ENCODE measurements around the gene PALM3.
"Not testable (repeated sequence)": the region's sequence is repeated elsewhere in the genome, so short reads cannot be mapped to it uniquely, and the experiment has no call there.

The PALM3 gene

GRCh38 chr19:14026652-14027192, 35.2 kb downstream of the PALM3 start:
- not testable (repeated sequence) for H3K27me3 Mint-ChIP-seq; H3K27ac Mint-ChIP-seq; DNase-seq; ATAC-seq (replicated peaks); H3K4me3 Mint-ChIP-seq; H3K9me3 Mint-ChIP-seq
- H3K36me3 Mint-ChIP-seq (ENCODE audit: insufficient read depth), result peaks cover 19% of the 10 kb centered on the region
- peaks cover 17 to 25% of the 10 kb centered on the region in 2 donors for H3K4me1 Mint-ChIP-seq (ENCODE audit: low read depth in 2 of 2)

GRCh38 chr19:14023404-14024235, 38.3 kb downstream of the PALM3 start:
- Mint-ChIP-seq H3K27ac (no peak overlapping the region), H3K9me3 (no peaks in the 10 kb centered on the region)
- no peak for ATAC-seq (replicated peaks)

GRCh38 chr19:14022469-14022868, 39.4 kb downstream of the PALM3 start:
- Mint-ChIP-seq H3K27ac (no peak overlapping the region), H3K9me3 (no peaks in the 10 kb centered on the region)
- no peak for ATAC-seq (replicated peaks)

More at GRCh38 chr19:14023404-14024235, 38.3 kb downstream of the PALM3 start:
- H3K4me1 Mint-ChIP-seq (ENCODE audit: low read depth in 2 of 2), result peaks cover under 1 to 9% of the 10 kb centered on the region in 2 donors
- no peaks in the 10 kb centered on the region for H3K27me3 Mint-ChIP-seq
- H3K36me3 Mint-ChIP-seq (ENCODE audit: insufficient read depth), result peaks cover 7% of the 10 kb centered on the region
- no peak overlapping the region for H3K4me3 Mint-ChIP-seq
- DNase-seq, result no peak

GRCh38 chr19:14021474-14021873, 40.4 kb downstream of the PALM3 start:
- Mint-ChIP-seq H3K4me1 (ENCODE audit: low read depth in 2 of 2) (peaks cover 3 to 4% of the 10 kb centered on the region in 2 donors), H3K27ac (no peak overlapping the region), H3K9me3 (no peaks in the 10 kb centered on the region), H3K36me3 (ENCODE audit: insufficient read depth) (peaks cover 7% of the 10 kb centered on the region), H3K4me3 (no peak overlapping the region), H3K27me3 (no peaks in the 10 kb centered on the region)
- no peak for DNase-seq
- ATAC-seq (replicated peaks), result no peak

More at GRCh38 chr19:14022469-14022868, 39.4 kb downstream of the PALM3 start:
- no peak overlapping the region for H3K4me3 Mint-ChIP-seq
- peaks cover 3 to 4% of the 10 kb centered on the region in 2 donors for H3K4me1 Mint-ChIP-seq (ENCODE audit: low read depth in 2 of 2)
- DNase-seq, result no peak
- H3K36me3 Mint-ChIP-seq (ENCODE audit: insufficient read depth), result peaks cover 7% of the 10 kb centered on the region
- no peaks in the 10 kb centered on the region for H3K27me3 Mint-ChIP-seq

GRCh38 chr19:14019739-14020138, 42.1 kb downstream of the PALM3 start:
- not testable (repeated sequence) for H3K36me3 Mint-ChIP-seq (ENCODE audit: insufficient read depth); DNase-seq; H3K4me1 Mint-ChIP-seq (ENCODE audit: low read depth in 2 of 2); H3K9me3 Mint-ChIP-seq; ATAC-seq (replicated peaks); H3K27ac Mint-ChIP-seq; H3K27me3 Mint-ChIP-seq; H3K4me3 Mint-ChIP-seq

- Mint-ChIP-seq H3K27me3 (no peaks in the 10 kb centered on the region), H3K36me3 (ENCODE audit: insufficient read depth) (no peaks in the 10 kb centered on the region), H3K4me3 (no peak overlapping the region), H3K9me3 (no peaks in the 10 kb centered on the region), H3K4me1 (ENCODE audit: low read depth in 2 of 2) (peaks cover 4 to 7% of the 10 kb centered on the region in 2 donors), H3K27ac (no peak overlapping the region)
- DNase-seq (no peak), ATAC-seq (replicated peaks) (no peak)
These were observed 42.8 kb downstream of the PALM3 start for GRCh38 chr19:14019100-14019499.

GRCh38 chr19:14015524-14016035, 46.3 kb downstream of the PALM3 start:
- no peak for DNase-seq
- peak overlapping the region in 1 of 2 donors; percentile 65 for H3K27ac Mint-ChIP-seq
- peak overlapping the region in 1 of 2 donors; percentile 48 for H3K4me3 Mint-ChIP-seq
- ATAC-seq (replicated peaks), result peak; percentile 50
- no peaks in the 10 kb centered on the region for H3K36me3 Mint-ChIP-seq (ENCODE audit: insufficient read depth)
- H3K27me3 Mint-ChIP-seq, result no peaks in the 10 kb centered on the region
- no peaks in the 10 kb centered on the region for H3K9me3 Mint-ChIP-seq
- peaks cover 0 to 7% of the 10 kb centered on the region in 2 donors for H3K4me1 Mint-ChIP-seq (ENCODE audit: low read depth in 2 of 2)

- H3K36me3 Mint-ChIP-seq (ENCODE audit: insufficient read depth), result peaks cover 8% of the 10 kb centered on the region
- no peak for ATAC-seq (replicated peaks)
- H3K4me1 Mint-ChIP-seq (ENCODE audit: low read depth in 2 of 2), result peaks cover 5 to 10% of the 10 kb centered on the region in 2 donors
- no peak for DNase-seq
- H3K27me3 Mint-ChIP-seq, result no peaks in the 10 kb centered on the region
- no peak overlapping the region for H3K27ac Mint-ChIP-seq
- H3K4me3 Mint-ChIP-seq, result no peak overlapping the region
- no peaks in the 10 kb centered on the region for H3K9me3 Mint-ChIP-seq
These were observed 49.4 kb downstream of the PALM3 start for GRCh38 chr19:14012378-14012915.

- ATAC-seq (replicated peaks) (no peak), DNase-seq (no peak)
- Mint-ChIP-seq H3K9me3 (no peaks in the 10 kb centered on the region), H3K4me1 (ENCODE audit: low read depth in 2 of 2) (peaks cover 33 to 34% of the 10 kb centered on the region in 2 donors), H3K27ac (peak overlapping the region; percentile 100), H3K27me3 (no peaks in the 10 kb centered on the region), H3K36me3 (ENCODE audit: insufficient read depth) (peaks cover 36% of the 10 kb centered on the region), H3K4me3 (peak overlapping the region; percentile 85 to 90)
These were observed 54.9 kb downstream of the PALM3 start for GRCh38 chr19:14006766-14007562.

- ATAC-seq (replicated peaks) (peak; percentile 70), DNase-seq (peak; percentile 100)
- H3K36me3 Mint-ChIP-seq (ENCODE audit: insufficient read depth), result peaks cover 40% of the 10 kb centered on the region
- peak within 1 kb of the TSS; percentile 85 to 90 for H3K4me3 Mint-ChIP-seq
- no peaks in the 10 kb centered on the region for H3K9me3 Mint-ChIP-seq
- peaks cover 34% of the 10 kb centered on the region in 2 donors for H3K4me1 Mint-ChIP-seq (ENCODE audit: low read depth in 2 of 2)
- peak within 1 kb of the TSS; percentile 100 for H3K27ac Mint-ChIP-seq
- H3K27me3 Mint-ChIP-seq, result no peaks in the 10 kb centered on the region
These were observed 55.7 kb downstream of the PALM3 start, which contains the start of gene RFX1 for GRCh38 chr19:14006085-14006765. Gene RFX1, minus strand, starts transcription at chr19:14006320. Its CDS starts 12,477 bp downstream, at chr19:13993843.

GRCh38 chr19:14005349-14006084, 56.4 kb downstream of the PALM3 start:
- Mint-ChIP-seq H3K4me1 (ENCODE audit: low read depth in 2 of 2) (peaks cover 38% of the 10 kb centered on the region in 2 donors), H3K27ac (peak overlapping the region; percentile 100), H3K27me3 (no peaks in the 10 kb centered on the region), H3K36me3 (ENCODE audit: insufficient read depth) (peaks cover 40% of the 10 kb centered on the region), H3K4me3 (peak overlapping the region; percentile 85 to 90), H3K9me3 (no peaks in the 10 kb centered on the region)
- peak; percentile 88 to 92 (median 90) for DNase-seq
- ATAC-seq (replicated peaks), result peak; percentile 53

Data from effector memory CD8-positive, alpha-beta T cell (primary cell).